Kidney (tissue), 14 donors: ENCODE data around the gene COP1. TPM values are rescaled to one million over a fixed set of nuclear protein-coding genes. Genes with fewer than 3 reads are reported as not detected.
"Not testable (repeated sequence)": the region's sequence is repeated elsewhere in the genome, so short reads cannot be mapped to it uniquely, and the experiment has no call there.

Experiments
- DNase-seq, 5 donors: peaks; one replicate each; pipeline ENCODE4 v3.0.0-alpha.2; 2013 to 2020
- FAIRE-seq: peaks from 2 replicates; lab custom pipeline; 2012; peaks lifted over from hg19 to GRCh38; lab: Jason Lieb, UNC
- H3K27ac ChIP-seq, 2 donors: one replicate each; pipeline ENCODE4 v1.7.0; 2013; ENCODE audit warnings: low read depth in 2 of 2, low read length in 2 of 2, inconsistent platforms in 1 of 2
- H3K27me3 ChIP-seq: one replicate; pipeline ENCODE4 v1.7.1; 2013; ENCODE audit warnings: low read length, inconsistent platforms; ENCODE audit not compliant: control insufficient read depth, insufficient read depth
- H3K36me3 ChIP-seq, 3 donors: one replicate each; pipeline versions ENCODE4 v1.7.0 to v1.7.1; 2013; ENCODE audit warnings: low read length in 3 of 3, control low read depth in 1 of 3, inconsistent platforms in 1 of 3; ENCODE audit not compliant: insufficient read depth in 3 of 3, control insufficient read depth in 2 of 3
- H3K4me1 ChIP-seq, 3 donors: one replicate each; pipeline versions ENCODE4 v1.7.0 to v1.7.1; 2013; ENCODE audit warnings: low read length in 3 of 3, inconsistent platforms in 1 of 3, low read depth in 1 of 3; ENCODE audit not compliant: control insufficient read depth in 2 of 3, insufficient read depth in 2 of 3
- H3K4me3 ChIP-seq, 3 donors: one replicate each; pipeline versions ENCODE4 v1.7.0 to v1.8.1; 2013; ENCODE audit warnings: low read length in 3 of 3, control low read depth in 1 of 3, inconsistent platforms in 1 of 3
- H3K9ac ChIP-seq, 3 donors: one replicate each; pipeline versions ENCODE4 v1.7.0 to v1.7.1; 2013; ENCODE audit warnings: low read length in 3 of 3, control low read depth in 1 of 3, inconsistent platforms in 1 of 3
- H3K9me3 ChIP-seq, 3 donors: one replicate each; pipeline versions ENCODE4 v1.7.0 to v1.7.1; 2013; ENCODE audit warnings: low read length in 3 of 3, control low read depth in 1 of 3, inconsistent platforms in 1 of 3; ENCODE audit not compliant: control insufficient read depth in 2 of 3, insufficient read depth in 1 of 3
- intact Hi-C: fragments of 100-400 bp; cut with DNase I; formaldehyde crosslinking; loops from one replicate; pipeline ENCODE4 v1.11.1; 2022
- polyA plus RNA-seq: library from polyadenylated mRNA; stranded (reverse); fragments of 350-450 nt; fragmentation: Illumina TruSeq; extraction: RNeasy Lipid Tissue Mini Kit (QIAGEN cat#74804); gene quantifications from one replicate; pipeline ENCODE4 v1.2.3, GENCODE V29; 2014; ENCODE audit warnings: low read depth, low replicate concordance; ENCODE audit not compliant: insufficient read depth
- total RNA-seq: library from RNA; stranded (reverse); fragmentation: NEBNext Ultra II Directional; extraction: Animal tissue kit (Norgen Biotek cat#: 25700); gene quantifications from one replicate; pipeline ENCODE4 v1.2.1, GENCODE V29; 2021
- TF ChIP-seq, protein P1 (sequence below): IDR thresholded peaks from 3 replicates; pipeline ENCODE4 v1.5.1; 2012; ENCODE audit warnings: mild to moderate bottlenecking, moderate library complexity, borderline replicate concordance; ENCODE audit not compliant: insufficient read depth; ENCODE audit errors: extremely low read depth
- donor health status: control.
- donor health status: control.
- donor health status: control.
- donor health status: control.
- donor health status: control.
- donor health status: DM: yes; HTN: yes; CAD: no.
- donor health status: Normal renal cell carcinoma (clear cell type).

The COP1 gene
- total and polyA plus RNA-seq, 2 donors from 2014 or later: 38.3 to 40.2 TPM

DNA sequence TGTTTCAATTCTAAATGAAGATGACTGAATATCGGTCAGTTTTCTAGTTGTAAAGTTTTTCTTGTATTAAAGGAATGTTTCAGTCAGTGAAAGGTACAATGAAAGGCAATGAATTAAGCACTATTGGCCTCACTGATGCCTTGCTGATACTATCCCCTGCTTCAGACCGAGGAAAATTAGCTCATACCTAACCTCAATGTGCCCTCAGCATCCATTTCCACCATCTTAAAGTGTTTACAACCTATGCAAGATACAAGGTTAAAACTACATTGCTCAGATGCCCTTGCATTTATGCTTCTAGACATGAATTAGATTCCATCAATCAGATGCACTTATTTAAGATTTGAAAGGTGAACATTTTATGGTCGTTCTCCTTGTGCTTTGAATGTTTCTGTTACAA, 184.5 kb downstream of the COP1 start:
- intact Hi-C loops: no loop called here
- no peaks in the 10 kb centered on the region for H3K27me3 ChIP-seq
- H3K9me3 ChIP-seq: no peaks in the 10 kb centered on the region
- no peak overlapping the region for H3K27ac ChIP-seq
- TF ChIP-seq, protein P1, sequence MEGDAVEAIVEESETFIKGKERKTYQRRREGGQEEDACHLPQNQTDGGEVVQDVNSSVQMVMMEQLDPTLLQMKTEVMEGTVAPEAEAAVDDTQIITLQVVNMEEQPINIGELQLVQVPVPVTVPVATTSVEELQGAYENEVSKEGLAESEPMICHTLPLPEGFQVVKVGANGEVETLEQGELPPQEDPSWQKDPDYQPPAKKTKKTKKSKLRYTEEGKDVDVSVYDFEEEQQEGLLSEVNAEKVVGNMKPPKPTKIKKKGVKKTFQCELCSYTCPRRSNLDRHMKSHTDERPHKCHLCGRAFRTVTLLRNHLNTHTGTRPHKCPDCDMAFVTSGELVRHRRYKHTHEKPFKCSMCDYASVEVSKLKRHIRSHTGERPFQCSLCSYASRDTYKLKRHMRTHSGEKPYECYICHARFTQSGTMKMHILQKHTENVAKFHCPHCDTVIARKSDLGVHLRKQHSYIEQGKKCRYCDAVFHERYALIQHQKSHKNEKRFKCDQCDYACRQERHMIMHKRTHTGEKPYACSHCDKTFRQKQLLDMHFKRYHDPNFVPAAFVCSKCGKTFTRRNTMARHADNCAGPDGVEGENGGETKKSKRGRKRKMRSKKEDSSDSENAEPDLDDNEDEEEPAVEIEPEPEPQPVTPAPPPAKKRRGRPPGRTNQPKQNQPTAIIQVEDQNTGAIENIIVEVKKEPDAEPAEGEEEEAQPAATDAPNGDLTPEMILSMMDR: no peak
- DNase-seq (no peak), FAIRE-seq (no peak)
- H3K4me3 ChIP-seq: no peak overlapping the region
- H3K4me1 ChIP-seq: no peaks in the 10 kb centered on the region
- H3K36me3 ChIP-seq: peaks cover 0 to 3% (median 0%) of the 10 kb centered on the region in 3 donors
- no peak overlapping the region for H3K9ac ChIP-seq

DNA sequence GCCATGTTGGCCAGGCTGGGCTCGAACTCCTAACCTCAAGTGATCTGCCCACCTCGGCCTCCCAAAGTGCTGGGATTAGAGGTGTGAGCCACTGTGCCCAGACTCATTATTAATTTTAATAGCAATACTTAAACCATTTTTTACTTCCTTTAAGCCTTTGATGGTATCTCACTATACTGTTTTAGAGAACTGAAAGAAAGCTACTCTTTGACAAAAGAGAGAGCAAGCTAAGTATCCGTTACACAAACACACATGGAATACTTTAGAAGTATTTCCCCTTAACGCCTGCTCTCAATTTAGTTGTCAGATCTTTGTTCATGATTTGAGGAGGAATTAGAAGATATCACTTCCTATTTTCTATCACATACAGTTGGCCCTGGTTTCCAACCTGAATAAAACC, 189.4 kb downstream of the COP1 start:
- FAIRE-seq: no peak
- DNase-seq: no peak
- Histone ChIP-seq H3K4me1 (no peaks in the 10 kb centered on the region), H3K4me3 (no peak overlapping the region), H3K36me3 (peaks cover 0 to 3% (median 0%) of the 10 kb centered on the region in 3 donors), H3K9ac (no peak overlapping the region), H3K27ac (no peak overlapping the region), H3K27me3 (no peaks in the 10 kb centered on the region), H3K9me3 (no peaks in the 10 kb centered on the region)
- TF ChIP-seq, protein P1: no peak
- intact Hi-C loops: no loop called here

DNA sequence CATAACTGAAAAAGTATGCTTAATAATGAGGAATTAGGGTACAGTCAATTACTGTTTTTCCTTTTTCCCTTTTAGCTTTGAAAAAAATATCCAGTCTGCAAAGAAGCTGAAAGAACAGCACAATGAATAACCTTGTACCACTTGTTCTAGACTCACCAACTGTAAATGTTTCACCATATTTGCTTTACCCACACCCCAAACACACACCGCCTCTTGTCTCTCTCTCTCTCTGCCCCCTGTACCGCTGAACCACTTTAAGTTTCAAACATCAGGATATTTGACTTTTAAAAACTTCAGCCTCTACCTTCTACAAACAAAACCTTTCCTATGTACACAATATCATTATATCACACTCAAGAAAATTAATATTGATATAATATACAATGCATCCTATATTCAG, 197.1 kb downstream of the COP1 start:
- peaks cover 0 to 2% (median 0%) of the 10 kb centered on the region in 3 donors for H3K36me3 ChIP-seq
- no peak overlapping the region for H3K4me3 ChIP-seq
- no peak overlapping the region for H3K9ac ChIP-seq
- no peak for DNase-seq
- H3K27me3 ChIP-seq: no peaks in the 10 kb centered on the region
- TF ChIP-seq, protein P1: no peak
- H3K9me3 ChIP-seq: no peaks in the 10 kb centered on the region
- intact Hi-C loops: no loop called here
- no peaks in the 10 kb centered on the region for H3K4me1 ChIP-seq
- no peak overlapping the region for H3K27ac ChIP-seq
- FAIRE-seq: no peak

DNA sequence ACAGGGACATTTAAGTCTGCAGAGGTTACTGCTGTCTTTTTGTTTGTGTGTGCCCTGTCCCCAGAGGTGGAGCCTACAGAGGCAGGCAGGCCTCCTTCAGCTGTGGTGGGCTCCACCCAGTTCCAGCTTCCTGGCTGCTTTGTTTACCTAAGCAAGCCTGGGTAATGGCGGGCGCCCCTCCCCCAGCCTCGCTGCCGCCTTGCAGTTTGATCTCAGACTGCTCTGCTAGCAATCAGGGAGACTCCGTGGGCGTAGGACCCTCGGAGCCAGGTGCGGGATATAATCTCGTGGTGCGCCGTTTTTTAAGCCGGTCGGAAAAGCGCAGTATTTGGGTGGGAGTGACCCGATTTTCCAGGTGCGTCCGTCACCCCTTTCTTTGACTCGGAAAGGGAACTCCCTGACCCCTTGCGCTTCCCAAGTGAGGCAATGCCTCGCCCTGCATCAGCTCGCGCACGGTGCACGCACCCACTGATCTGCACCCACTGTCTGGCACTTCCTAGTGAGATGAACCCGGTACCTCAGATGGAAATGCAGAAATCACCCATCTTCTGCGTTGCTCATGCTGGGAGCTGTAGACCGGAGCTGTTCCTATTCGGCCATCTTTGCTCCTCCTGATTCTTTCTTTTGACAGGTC, 199.2 kb downstream of the COP1 start:
- H3K9me3 ChIP-seq, H3K9ac ChIP-seq, DNase-seq, H3K4me3 ChIP-seq, H3K36me3 ChIP-seq, H3K4me1 ChIP-seq, H3K27ac ChIP-seq, H3K27me3 ChIP-seq, intact Hi-C loops, FAIRE-seq: not testable (repeated sequence)

DNA sequence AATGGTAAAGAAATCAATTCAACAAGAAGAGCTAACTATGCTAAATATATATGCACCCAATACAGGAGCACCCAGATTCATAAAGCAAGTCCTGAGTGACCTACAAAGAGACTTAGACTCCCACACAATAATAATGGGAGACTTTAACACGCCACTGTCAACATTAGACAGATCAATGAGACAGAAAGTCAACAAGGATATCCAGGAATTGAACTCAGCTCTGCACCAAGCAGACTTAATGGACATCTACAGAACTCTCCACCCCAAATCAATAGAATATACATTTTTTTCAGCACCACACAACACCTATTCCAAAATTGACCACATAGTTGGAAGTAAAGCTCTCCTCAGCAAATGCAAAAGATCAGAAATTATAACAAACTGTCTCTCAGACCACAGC, 212.4 kb downstream of the COP1 start:
- H3K27me3 ChIP-seq, H3K36me3 ChIP-seq, FAIRE-seq, H3K27ac ChIP-seq, H3K9ac ChIP-seq, H3K4me3 ChIP-seq, intact Hi-C loops, DNase-seq, H3K9me3 ChIP-seq, H3K4me1 ChIP-seq: not testable (repeated sequence)

DNA sequence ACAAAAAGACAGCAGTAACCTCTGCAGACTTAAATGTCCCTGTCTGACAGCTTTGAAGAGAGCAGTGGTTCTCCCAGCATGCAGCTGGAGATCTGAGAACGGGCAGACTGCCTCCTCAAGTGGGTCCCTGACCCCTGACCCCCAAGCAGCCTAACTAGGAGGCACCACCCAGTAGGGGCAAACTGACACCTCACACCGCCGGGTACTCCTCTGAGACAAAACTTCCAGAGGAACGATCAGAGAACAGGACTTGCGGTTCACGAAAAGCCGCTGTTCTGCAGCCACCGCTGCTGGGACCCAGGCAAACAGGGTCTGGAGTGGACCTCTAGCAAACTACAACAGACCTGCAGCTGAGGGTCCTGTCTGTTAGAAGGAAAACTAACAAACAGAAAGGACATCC, 214.3 kb downstream of the COP1 start:
- H3K4me3 ChIP-seq, H3K27me3 ChIP-seq, H3K4me1 ChIP-seq, H3K27ac ChIP-seq, FAIRE-seq, H3K9me3 ChIP-seq, H3K36me3 ChIP-seq, H3K9ac ChIP-seq, intact Hi-C loops: not testable (repeated sequence)
- DNase-seq: peak in 1 of 5 donors; percentile 27
